GM23338 (cell line): ENCODE measurements around the gene FN3KRP. TPM values are rescaled to one million over a fixed set of nuclear protein-coding genes. Genes with fewer than 3 reads are reported as not detected.

Experiments
- ATAC-seq: fragments of 200-7000 bp; cut with Tn5 transposase; 3 replicates; pipeline ENCODE4 v1.9.1; 2020
- DNase-seq: peaks from one replicate; pipeline ENCODE4 v3.0.0-alpha.2; 2015; ENCODE audit warnings: low spot score
- H2AFZ ChIP-seq: fragments of 200-600 bp; sonication (generic); 2 replicates; pipeline ENCODE4 v1.8.0; 2016; ENCODE audit warnings: antibody characterized with exemption, mild to moderate bottlenecking, moderate library complexity
- H3F3A ChIP-seq: fragments of 200-600 bp; sonication (generic); replicated peaks from 2 replicates; pipeline ENCODE4 v1.8.0; 2017; ENCODE audit warnings: antibody characterized with exemption, mixed run types, low read depth
- H3K27ac ChIP-seq: fragments of 200-600 bp; sonication (generic); 2 replicates; pipeline ENCODE4 v1.6.1; 2016; ENCODE audit warnings: low read depth
- H3K27me3 ChIP-seq: fragments of 200-600 bp; sonication (generic); 2 replicates; pipeline ENCODE4 v1.8.0; 2016; ENCODE audit warnings: mild to moderate bottlenecking, mixed run types, moderate library complexity; ENCODE audit not compliant: insufficient read depth
- H3K36me3 ChIP-seq: fragments of 200-600 bp; sonication (generic); 2 replicates; pipeline ENCODE4 v1.8.0; 2016; ENCODE audit warnings: mild to moderate bottlenecking; ENCODE audit not compliant: insufficient read depth
- H3K4me1 ChIP-seq: fragments of 200-600 bp; sonication (generic); 2 replicates; pipeline ENCODE4 v1.8.0; 2016; ENCODE audit warnings: mild to moderate bottlenecking, moderate library complexity; ENCODE audit not compliant: insufficient read depth
- H3K4me2 ChIP-seq: fragments of 200-600 bp; sonication (generic); 2 replicates; pipeline ENCODE4 v1.7.1; 2017; ENCODE audit warnings: mixed run types
- H3K4me3 ChIP-seq: fragments of 200-600 bp; sonication (generic); 2 replicates; pipeline ENCODE4 v1.6.1; 2016; ENCODE audit warnings: mixed run types
- H3K79me2 ChIP-seq: fragments of 200-600 bp; sonication (generic); replicated peaks from 2 replicates; pipeline ENCODE4 v1.8.0; 2017; ENCODE audit warnings: mild to moderate bottlenecking; ENCODE audit not compliant: insufficient read depth
- H3K9me2 ChIP-seq: fragments of 200-600 bp; sonication (generic); 2 replicates; pipeline ENCODE4 v1.8.0; 2017; ENCODE audit not compliant: insufficient read depth
- H4K20me1 ChIP-seq: fragments of 200-600 bp; sonication (generic); replicated peaks from 2 replicates; pipeline ENCODE4 v1.8.0; 2017; ENCODE audit warnings: mild to moderate bottlenecking; ENCODE audit not compliant: insufficient read depth
- H3K27ac Mint-ChIP-seq: 2 replicates; pipeline ENCODE4 v1.8.0; 2020; ENCODE audit warnings: inconsistent platforms, mild to moderate bottlenecking, moderate library complexity, mixed read lengths
- H3K27me3 Mint-ChIP-seq: 3 replicates; pipeline ENCODE4 v1.8.0; 2022; ENCODE audit warnings: low read depth, mild to moderate bottlenecking, moderate library complexity, mixed read lengths, inconsistent platforms; ENCODE audit not compliant: insufficient read depth, poor library complexity
- H3K36me3 Mint-ChIP-seq: 3 replicates; pipeline ENCODE4 v1.8.0; 2021; ENCODE audit warnings: low read depth, mild to moderate bottlenecking, inconsistent platforms, moderate library complexity, mixed read lengths
- H3K4me1 Mint-ChIP-seq: 3 replicates; pipeline ENCODE4 v1.8.0; 2020; ENCODE audit warnings: mild to moderate bottlenecking, inconsistent platforms, mixed read lengths
- H3K4me3 Mint-ChIP-seq: 3 replicates; pipeline ENCODE4 v1.8.0; 2021; ENCODE audit warnings: moderate library complexity, mild to moderate bottlenecking, inconsistent platforms, mixed read lengths
- H3K9me3 Mint-ChIP-seq: 3 replicates; pipeline ENCODE4 v1.8.0; 2020; ENCODE audit warnings: moderate library complexity, mild to moderate bottlenecking, inconsistent platforms, mixed read lengths
- CREB1 ChIP-seq: fragments of 250-450 bp; sonication (Bioruptor Pico); IDR thresholded peaks from 2 replicates; pipeline ENCODE4 v1.5.0; 2020; ENCODE audit warnings: low read depth, mild to moderate bottlenecking, moderate library complexity
- ETS1 ChIP-seq: IDR thresholded peaks from 2 replicates; pipeline ENCODE4 v1.6.1; 2016; ENCODE audit warnings: antibody characterized with exemption
- EZH2phosphoT487 ChIP-seq: fragments of 200-600 bp; sonication (generic); IDR thresholded peaks from one replicate; pipeline ENCODE4 v1.8.1; 2018; ENCODE audit warnings: antibody characterized with exemption; ENCODE audit not compliant: unreplicated experiment
- POLR2AphosphoS5 ChIP-seq: IDR thresholded peaks from 2 replicates; pipeline ENCODE4 v1.6.1; 2016; ENCODE audit warnings: antibody characterized with exemption, low read depth
- REST ChIP-seq: IDR thresholded peaks from one replicate; pipeline ENCODE4 v1.6.1; 2018; ENCODE audit warnings: antibody characterized with exemption; ENCODE audit not compliant: unreplicated experiment
- ZNF114 ChIP-seq: fragments of 250-450 bp; sonication (Bioruptor Pico); IDR thresholded peaks from 2 replicates; pipeline ENCODE4 v1.5.0; 2020; ENCODE audit warnings: mild to moderate bottlenecking, moderate library complexity
- polyA plus RNA-seq: library from polyadenylated mRNA; unstranded; fragments of >200 nt; fragmentation: Nextera tagmentation; extraction: Ambion mirVana; gene quantifications from 2 replicates; pipeline ENCODE4 v1.2.1, GENCODE V29; 2016
- total RNA-seq: library from RNA; depleted of rRNA; stranded (reverse); fragments of >200 nt; shearing (Covaris generic); gene quantifications from 2 replicates; pipeline ENCODE4 v1.2.3, GENCODE V29; 2014

FN3KRP gene
- total and polyA plus RNA-seq, 2 experiments from 2014 or later: 15.9 to 16.7 TPM

- Histone ChIP-seq H3K4me2 (peak overlapping the region; percentile 68), H3K9me2 (no peaks in the 10 kb centered on the region), H4K20me1 (no peaks in the 10 kb centered on the region), H3K4me3 (peak overlapping the region; percentile 74), H3F3A (0 out of 2 replicates have a peak, but pooled peaks cover 5% of the 10 kb centered on the region), H3K79me2 (peaks cover 26% of the 10 kb centered on the region), H3K4me1 (peaks cover 18% of the 10 kb centered on the region), H3K36me3 (peaks cover 2% of the 10 kb centered on the region; the same call in 1 of the 2 replicates), H3K27me3 (peaks cover 17% of the 10 kb centered on the region), H3K27ac (no peak overlapping the region), H2AFZ (no peak overlapping the region)
- DNase-seq (peak; percentile 69), ATAC-seq (peak; percentile 5)
- H3K9me3 Mint-ChIP-seq: peaks cover 12% of the 10 kb centered on the region; the same call in 2 of the 3 replicates
- no peak overlapping the region for H3K27ac Mint-ChIP-seq
- TF ChIP-seq POLR2AphosphoS5: 0 out of 2 replicates have a peak, but pooled peaks have one; percentile 16
- no peak for TF ChIP-seq ETS1
- no peak for TF ChIP-seq ZNF114 (CRISPR knock-in tag)
- peak overlapping the region; percentile 70; the same call in 2 of the 3 replicates for H3K4me3 Mint-ChIP-seq
- H3K36me3 Mint-ChIP-seq: peaks cover 25% of the 10 kb centered on the region
- peaks cover 33% of the 10 kb centered on the region for H3K4me1 Mint-ChIP-seq
- peaks cover 19% of the 10 kb centered on the region for H3K27me3 Mint-ChIP-seq
Observed at GRCh38 chr17:82751171-82751570, 34.7 kb downstream of the FN3KRP start.

- peaks cover 36% of the 10 kb centered on the region for H3K4me1 Mint-ChIP-seq
- H4K20me1 ChIP-seq: no peaks in the 10 kb centered on the region; the same call in 1 of the 2 replicates
- H2AFZ ChIP-seq: no peak within 1 kb of the TSS; the same call in 1 of the 2 replicates
- peaks cover 26% of the 10 kb centered on the region for H3K36me3 Mint-ChIP-seq
- no peaks in the 10 kb centered on the region for H3K9me2 ChIP-seq
- peaks cover 32% of the 10 kb centered on the region for H3K79me2 ChIP-seq
- no peak within 1 kb of the TSS for H3K27ac Mint-ChIP-seq
- H3K4me3 Mint-ChIP-seq: peak within 1 kb of the TSS; percentile 91
- H3K9me3 Mint-ChIP-seq: peaks cover 7% of the 10 kb centered on the region; the same call in 2 of the 3 replicates
- ATAC-seq (peak; percentile 42), DNase-seq (peak; percentile 87)
- 0 out of 2 replicates have a peak, but pooled peaks cover 5% of the 10 kb centered on the region for H3F3A ChIP-seq
- peaks cover 17% of the 10 kb centered on the region for H3K27me3 ChIP-seq
- H3K27ac ChIP-seq: no peak within 1 kb of the TSS
- H3K4me3 ChIP-seq: peak within 1 kb of the TSS; percentile 93
- peaks cover 2% of the 10 kb centered on the region; the same call in 1 of the 2 replicates for H3K36me3 ChIP-seq
- peak within 1 kb of the TSS; percentile 96 for H3K4me2 ChIP-seq
- peaks cover 24% of the 10 kb centered on the region for H3K4me1 ChIP-seq
- H3K27me3 Mint-ChIP-seq: peaks cover 22% of the 10 kb centered on the region
- TF ChIP-seq CREB1 (CRISPR knock-in tag) (peak; percentile 48; the same call in 1 of the 2 replicates), REST (no peak), POLR2AphosphoS5 (peak; percentile 74), EZH2phosphoT487 (no peak), ETS1 (0 out of 2 replicates have a peak, but pooled peaks have one; percentile 65)
Observed at GRCh38 chr17:82751571-82752370, 35.3 kb downstream of the FN3KRP start, which contains the start of gene TBCD. Gene TBCD, plus strand, starts transcription at chr17:82752065. Its CDS starts 129 bp downstream, at chr17:82752194.
